ENCODE results near the gene P2RX3. TPM values are rescaled to one million over a fixed set of nuclear protein-coding genes. Genes with fewer than 3 reads are reported as not detected.

Gene P2RX3
- total RNA-seq, 2 donors from 2014 or later, result not detected

GRCh38 chr11:57323855-57324153 is 14.3 kb upstream of the P2RX3 start:
- 10 to 30% methylated on average over 3 to 9 of the region's 9 CpGs for WGBS, 2 experiments (ENCODE audit: insufficient coverage in 1 of 2, insufficient read length in 1 of 2)
- no peak for DNase-seq

GRCh38 chr11:57324154-57324885 is 13.8 kb upstream of the P2RX3 start:
- peak overlapping the region; percentile 84 for H3K4me3 Mint-ChIP-seq
- Histone ChIP-seq H3K9ac (ENCODE audit: extremely low read depth, low read length, poor library complexity, severe bottlenecking) (peak overlapping the region; percentile 68), H3K9me3 (ENCODE audit: control insufficient read depth, low read length) (no peaks in the 10 kb centered on the region), H3K4me1 (ENCODE audit: control insufficient read depth, insufficient read depth, low read length) (peaks cover 26% of the 10 kb centered on the region), H3K36me3 (ENCODE audit: control insufficient read depth, insufficient read depth, low read length) (peaks cover 47% of the 10 kb centered on the region), H3K27ac (ENCODE audit: low read depth, low read length) (peak overlapping the region; percentile 99), H3K27me3 (ENCODE audit: control insufficient read depth, insufficient read depth, low read length, poor library complexity, severe bottlenecking) (no peaks in the 10 kb centered on the region), H3K4me3 (ENCODE audit: low read length) (peak overlapping the region; percentile 92)
- H3K36me3 Mint-ChIP-seq (ENCODE audit: low read depth), result peaks cover 48% of the 10 kb centered on the region
- DNase-seq, result peak; percentile 91
- peaks cover 29% of the 10 kb centered on the region for H3K4me1 Mint-ChIP-seq
- H3K9me3 Mint-ChIP-seq, result no peaks in the 10 kb centered on the region
- H3K27ac Mint-ChIP-seq, result peak overlapping the region; percentile 92
- TF ChIP-seq CTCF (conservative IDR thresholded peaks at IDR 0.05), result no peak
- 1 to 4% methylated on average over 8 to 46 of the region's 64 CpGs for WGBS, 2 experiments (ENCODE audit: insufficient coverage in 1 of 2, insufficient read length in 1 of 2)
- no peaks in the 10 kb centered on the region for H3K27me3 Mint-ChIP-seq (ENCODE audit: insufficient read depth)

More at GRCh38 chr11:57323855-57324153, 14.3 kb upstream of the P2RX3 start:
- H3K4me1 Mint-ChIP-seq, result peaks cover 29% of the 10 kb centered on the region
- no peaks in the 10 kb centered on the region for H3K9me3 ChIP-seq (ENCODE audit: control insufficient read depth, low read length)
- peak overlapping the region; percentile 84 for H3K4me3 Mint-ChIP-seq
- H3K27me3 ChIP-seq (ENCODE audit: control insufficient read depth, insufficient read depth, low read length, poor library complexity, severe bottlenecking), result no peaks in the 10 kb centered on the region
- H3K9ac ChIP-seq (ENCODE audit: extremely low read depth, low read length, poor library complexity, severe bottlenecking), result peak overlapping the region; percentile 68
- H3K4me1 ChIP-seq (ENCODE audit: control insufficient read depth, insufficient read depth, low read length), result peaks cover 26% of the 10 kb centered on the region
- H3K36me3 ChIP-seq (ENCODE audit: control insufficient read depth, insufficient read depth, low read length), result peaks cover 41% of the 10 kb centered on the region
- peak overlapping the region; percentile 92 for H3K4me3 ChIP-seq (ENCODE audit: low read length)
- H3K27ac Mint-ChIP-seq, result peak overlapping the region; percentile 92
- H3K27ac ChIP-seq (ENCODE audit: low read depth, low read length), result peak overlapping the region; percentile 99
- H3K9me3 Mint-ChIP-seq, result no peaks in the 10 kb centered on the region
- peaks cover 48% of the 10 kb centered on the region for H3K36me3 Mint-ChIP-seq (ENCODE audit: low read depth)
- no peak for TF ChIP-seq CTCF (conservative IDR thresholded peaks at IDR 0.05)
- no peaks in the 10 kb centered on the region for H3K27me3 Mint-ChIP-seq (ENCODE audit: insufficient read depth)

GRCh38 chr11:57324886-57325734 is 13.0 kb upstream of the P2RX3 start, which contains the start of gene TNKS1BP1:
TNKS1BP1 (minus strand) TSS chr11:57324952; CDS start chr11:57321885, 3,067 bp downstream.
- H3K4me1 Mint-ChIP-seq, result peaks cover 29% of the 10 kb centered on the region
- peak; percentile 42 for TF ChIP-seq CTCF (conservative IDR thresholded peaks at IDR 0.05)
- DNase-seq, result peak; percentile 99
- peak within 1 kb of the TSS; percentile 99 for H3K27ac Mint-ChIP-seq
- Histone ChIP-seq H3K4me1 (ENCODE audit: control insufficient read depth, insufficient read depth, low read length) (peaks cover 26% of the 10 kb centered on the region), H3K27ac (ENCODE audit: low read depth, low read length) (peak within 1 kb of the TSS; percentile 99), H3K9ac (ENCODE audit: extremely low read depth, low read length, poor library complexity, severe bottlenecking) (peak within 1 kb of the TSS; percentile 97), H3K4me3 (ENCODE audit: low read length) (peak within 1 kb of the TSS; percentile 92), H3K27me3 (ENCODE audit: control insufficient read depth, insufficient read depth, low read length, poor library complexity, severe bottlenecking) (no peaks in the 10 kb centered on the region), H3K9me3 (ENCODE audit: control insufficient read depth, low read length) (no peaks in the 10 kb centered on the region), H3K36me3 (ENCODE audit: control insufficient read depth, insufficient read depth, low read length) (peaks cover 54% of the 10 kb centered on the region)
- H3K36me3 Mint-ChIP-seq (ENCODE audit: low read depth), result peaks cover 49% of the 10 kb centered on the region
- no peaks in the 10 kb centered on the region for H3K27me3 Mint-ChIP-seq (ENCODE audit: insufficient read depth)
- peak within 1 kb of the TSS; percentile 84 for H3K4me3 Mint-ChIP-seq
- 7 to 9% methylated on average over 22 to 61 of the region's 61 CpGs for WGBS, 2 experiments (ENCODE audit: insufficient coverage in 1 of 2, insufficient read length in 1 of 2)
- H3K9me3 Mint-ChIP-seq, result no peaks in the 10 kb centered on the region

Measured in endodermal cell (in vitro differentiated cells).